Gastroesophageal sphincter (tissue), 4 donors: ENCODE data around the gene DHRS11. TPM values are rescaled to one million over a fixed set of nuclear protein-coding genes. Genes with fewer than 3 reads are reported as not detected.

Experiments
- ATAC-seq: fragments of 150-250 bp; one replicate; pipeline ENCODE4 v1.9.1; 2016; ENCODE audit warnings: mild to moderate bottlenecking, moderate library complexity
- H3K27ac ChIP-seq, 4 donors: fragments of 200-600 bp; sonication (generic) in 3 of 4; 1 replicate in 3 of 4; 2 replicates in 1 of 4; pipeline ENCODE4 v1.5.1; 2016 to 2019
- H3K27me3 ChIP-seq: fragments of 200-600 bp; sonication (generic); one replicate; pipeline ENCODE4 v1.5.1; 2019
- H3K36me3 ChIP-seq, 2 donors: fragments of 200-600 bp; sonication (generic); one replicate each; pipeline ENCODE4 v1.5.1; 2019; ENCODE audit warnings: control low read depth in 1 of 2
- H3K4me1 ChIP-seq, 3 donors: fragments of 200-600 bp; sonication (generic); 1 replicate in 2 of 3; 2 replicates in 1 of 3; pipeline ENCODE4 v1.5.1; 2016 to 2019; ENCODE audit warnings: control low read depth in 2 of 3
- H3K4me3 ChIP-seq, 2 donors: fragments of 200-600 bp; sonication (generic); one replicate each; pipeline ENCODE4 v1.5.1; 2019; ENCODE audit warnings: mild to moderate bottlenecking in 1 of 2, moderate library complexity in 1 of 2
- H3K9me3 ChIP-seq, 3 donors: fragments of 200-600 bp; sonication (generic); one replicate each; pipeline ENCODE4 v1.5.1; 2017 to 2019; ENCODE audit warnings: control low read depth in 2 of 3
- CTCF ChIP-seq, 4 experiments: fragments of 200-600 bp in 2 of 4; fragments of 450-650 bp in 2 of 4; sonication (generic) in 1 of 4; IDR thresholded peaks; one replicate each; pipeline ENCODE4 v1.5.1; 2017 to 2019; ENCODE audit warnings: antibody characterized with exemption in 4 of 4, mild to moderate bottlenecking in 2 of 4, moderate library complexity in 2 of 4
- EP300 ChIP-seq: sonication (generic); formaldehyde crosslinking; IDR thresholded peaks from one replicate; pipeline ENCODE4 v1.6.1; 2017; ENCODE audit warnings: antibody characterized with exemption, mild to moderate bottlenecking
- POLR2A ChIP-seq, 2 donors: fragments of 450-650 bp; IDR thresholded peaks; one replicate each; pipeline ENCODE4 v1.6.1; 2017; ENCODE audit warnings: antibody characterized with exemption in 2 of 2, mild to moderate bottlenecking in 2 of 2, moderate library complexity in 1 of 2
- POLR2AphosphoS5 ChIP-seq: sonication (generic); formaldehyde crosslinking; IDR thresholded peaks from one replicate; pipeline ENCODE4 v1.6.1; 2017; ENCODE audit warnings: antibody characterized with exemption
- WGBS, 2 donors: methylation state at CpG; one replicate each; pipeline ENCODE4 v1.1.5; 2018; ENCODE audit warnings: low coverage in 1 of 2; 5-methylcytosine and 5-hydroxymethylcytosine counted together
- total RNA-seq, 4 donors: library from RNA; depleted of rRNA; stranded (reverse); fragments of >200 nt; gene quantifications; one replicate each; pipeline ENCODE4 v1.1.0, GENCODE V29; 2016

The DHRS11 gene
- total RNA-seq, 4 donors from 2014 or later: 2.4 to 7.6 (median 4.6) TPM

GRCh38 chr17:36592716-36593321, 1.1 kb downstream of the DHRS11 start:
- H3K36me3 ChIP-seq: peaks cover 0 to 22% of the 10 kb centered on the region in 2 donors
- no CpG with 5 or more reads among the region's 4 CpGs for WGBS, 2 donors
- TF ChIP-seq CTCF (IDR thresholded peaks at IDR 0.05): no peak
- no peak for TF ChIP-seq POLR2AphosphoS5
- no peak for TF ChIP-seq EP300
- TF ChIP-seq POLR2A (IDR thresholded peaks at IDR 0.05): no peak
- H3K27me3 ChIP-seq: no peaks in the 10 kb centered on the region
- H3K9me3 ChIP-seq: no peaks in the 10 kb centered on the region
- no peak overlapping the region for H3K27ac ChIP-seq
- H3K4me3 ChIP-seq: peak overlapping the region in 1 of 2 donors; percentile 98
- no peak for ATAC-seq
- H3K4me1 ChIP-seq: peaks cover 0 to 21% (median 8%) of the 10 kb centered on the region in 3 donors

- whole genome bisulfite sequencing, 2 donors: 64 to 82% methylated on average over 3 to 6 of the region's 8 CpGs
- H3K4me1 ChIP-seq: peaks cover 0 to 21% (median 8%) of the 10 kb centered on the region in 3 donors
- ATAC-seq: no peak
- H3K4me3 ChIP-seq: no peak overlapping the region
- TF ChIP-seq POLR2A (IDR thresholded peaks at IDR 0.05) (no peak), CTCF (IDR thresholded peaks at IDR 0.05) (no peak), POLR2AphosphoS5 (no peak), EP300 (no peak)
- H3K27ac ChIP-seq: no peak overlapping the region
- H3K9me3 ChIP-seq: no peaks in the 10 kb centered on the region
- H3K27me3 ChIP-seq: no peaks in the 10 kb centered on the region
- peaks cover 0 to 12% of the 10 kb centered on the region in 2 donors for H3K36me3 ChIP-seq
Measured at GRCh38 chr17:36593656-36594316, 2.1 kb downstream of the DHRS11 start.

GRCh38 chr17:36594626-36595401, 3.1 kb downstream of the DHRS11 start:
- TF ChIP-seq POLR2AphosphoS5: no peak
- TF ChIP-seq POLR2A (IDR thresholded peaks at IDR 0.05): no peak
- no peak for TF ChIP-seq CTCF (IDR thresholded peaks at IDR 0.05)
- peaks cover 0 to 21% (median 8%) of the 10 kb centered on the region in 3 donors for H3K4me1 ChIP-seq
- no peaks in the 10 kb centered on the region for H3K9me3 ChIP-seq
- H3K4me3 ChIP-seq: no peak overlapping the region
- H3K27ac ChIP-seq: no peak overlapping the region
- WGBS, 2 donors: 75 to 100% methylated on average over 3 to 10 of the region's 13 CpGs
- ATAC-seq: no peak
- peaks cover 0 to 5% of the 10 kb centered on the region in 2 donors for H3K36me3 ChIP-seq
- no peaks in the 10 kb centered on the region for H3K27me3 ChIP-seq

- 100% methylated on average over 1 of the region's 6 CpGs for WGBS, 2 donors
- ATAC-seq: no peak
- H3K27me3 ChIP-seq: no peaks in the 10 kb centered on the region
- peaks cover 0 to 24% (median 6%) of the 10 kb centered on the region in 3 donors for H3K4me1 ChIP-seq
- TF ChIP-seq POLR2A (IDR thresholded peaks at IDR 0.05) (no peak), POLR2AphosphoS5 (no peak), EP300 (no peak), CTCF (IDR thresholded peaks at IDR 0.05) (no peak)
- H3K27ac ChIP-seq: no peak overlapping the region
- H3K4me3 ChIP-seq: no peak overlapping the region
- H3K36me3 ChIP-seq: no peaks in the 10 kb centered on the region
- H3K9me3 ChIP-seq: no peaks in the 10 kb centered on the region
Measured at GRCh38 chr17:36597226-36597625, 5.5 kb downstream of the DHRS11 start.
